ENCODE measurements around the gene FLT4.

FLT4 gene

GRCh38 chr5:180625125-180625790, 24.1 kb downstream of the FLT4 start:
- no peak for DNase-seq

- DNase-seq, result no peak
Measured at GRCh38 chr5:180624587-180624986, 24.8 kb downstream of the FLT4 start.

- DNase-seq, result no peak
Measured at GRCh38 chr5:180623844-180624243, 25.6 kb downstream of the FLT4 start.

GRCh38 chr5:180623411-180623834, 26.0 kb downstream of the FLT4 start:
- DNase-seq, result no peak

- no peak for DNase-seq
Measured at GRCh38 chr5:180622910-180623309, 26.5 kb downstream of the FLT4 start.

- no peak for DNase-seq
Measured at GRCh38 chr5:180621311-180621710, 28.1 kb downstream of the FLT4 start.

- no peak for DNase-seq
Measured at GRCh38 chr5:180620014-180620413, 29.4 kb downstream of the FLT4 start.

GRCh38 chr5:180619563-180619915, 29.9 kb downstream of the FLT4 start:
- no peak for DNase-seq

GRCh38 chr5:180618829-180619562, 30.4 kb downstream of the FLT4 start:
- peak; percentile 68 for DNase-seq

GRCh38 chr5:180618487-180618828, 30.9 kb downstream of the FLT4 start:
- no peak for DNase-seq

GRCh38 chr5:180613814-180614188, 35.6 kb downstream of the FLT4 start:
- no peak for DNase-seq

GRCh38 chr5:180613188-180613813, 36.1 kb downstream of the FLT4 start:
- no peak for DNase-seq

- no peak for DNase-seq
Measured at GRCh38 chr5:180612683-180613082, 36.7 kb downstream of the FLT4 start.

- no peak for DNase-seq
Measured at GRCh38 chr5:180611140-180611850, 38.1 kb downstream of the FLT4 start.

GRCh38 chr5:180609817-180610550, 39.4 kb downstream of the FLT4 start:
- no peak for DNase-seq

GRCh38 chr5:180609386-180609785, 40.0 kb downstream of the FLT4 start:
- no peak for DNase-seq

GRCh38 chr5:180608572-180609310, 40.7 kb downstream of the FLT4 start:
- DNase-seq, result no peak

GRCh38 chr5:180607861-180608571, 41.4 kb downstream of the FLT4 start:
- DNase-seq, result no peak

GRCh38 chr5:180606215-180606785, 43.1 kb downstream of the FLT4 start:
- no peak for DNase-seq

- DNase-seq, result peak; percentile 30
Measured at GRCh38 chr5:180605554-180606214, 43.7 kb downstream of the FLT4 start.

- DNase-seq, result no peak
Measured at GRCh38 chr5:180604271-180604670, 45.1 kb downstream of the FLT4 start.

Data from fibroblast of skin of right biceps (primary cell).